CD4-positive, alpha-beta memory T cell (primary cell): ENCODE results near the gene WDR93. TPM values are rescaled to one million over a fixed set of nuclear protein-coding genes. Genes with fewer than 3 reads are reported as not detected.

Experiments used
- CTCF ChIA-PET: fragments of 350-600 bp; sonication (Branson Sonifier 250); formaldehyde crosslinking; loops from one replicate; lab custom pipeline; 2021; ENCODE audit warnings: inconsistent platforms; ENCODE audit not compliant: partially characterized antibody; lab: Charles Lee
- POLR2A ChIA-PET: fragments of 350-600 bp; sonication (Branson Sonifier 250); formaldehyde crosslinking; loops from one replicate; lab custom pipeline; 2021; ENCODE audit not compliant: partially characterized antibody; lab: Charles Lee
- DNase-seq, 5 donors: peaks; one replicate each; pipeline versions ENCODE4 v3.0.0 to v3.0.0-alpha.2; 2020 to 2022; ENCODE audit warnings: mixed read lengths in 1 of 5
- H3K27ac ChIP-seq: one replicate; pipeline ENCODE4 v1.7.0; 2013; ENCODE audit warnings: low read depth, low read length
- H3K27me3 ChIP-seq: 2 replicates; pipeline ENCODE4 v1.7.0; 2013; ENCODE audit warnings: mild to moderate bottlenecking, low read length, moderate library complexity; ENCODE audit not compliant: insufficient read depth
- H3K36me3 ChIP-seq: 2 replicates; pipeline ENCODE4 v1.7.0; 2013; ENCODE audit warnings: mild to moderate bottlenecking, low read length, moderate library complexity; ENCODE audit not compliant: insufficient read depth
- H3K4me1 ChIP-seq: 2 replicates; pipeline ENCODE4 v1.7.0; 2013; ENCODE audit warnings: mild to moderate bottlenecking, low read length, moderate library complexity; ENCODE audit not compliant: insufficient read depth
- H3K4me3 ChIP-seq, 2 donors: one replicate each; pipeline ENCODE4 v1.7.0; 2013; ENCODE audit warnings: low read length in 2 of 2, mild to moderate bottlenecking in 1 of 2
- H3K9me3 ChIP-seq, 2 donors: one replicate each; pipeline ENCODE4 v1.7.0; 2013; ENCODE audit warnings: low read length in 2 of 2, control low read depth in 1 of 2; ENCODE audit not compliant: control insufficient read depth in 1 of 2
- H3K27ac Mint-ChIP-seq, 7 donors: one replicate each; pipeline ENCODE4 v1.8.0; 2020 to 2021; ENCODE audit warnings: mixed read lengths in 7 of 7, mild to moderate bottlenecking in 6 of 7, inconsistent platforms in 3 of 7, moderate library complexity in 3 of 7
- H3K27me3 Mint-ChIP-seq, 2 donors: one replicate each; pipeline ENCODE4 v1.8.0; 2020 to 2021; ENCODE audit warnings: mixed read lengths in 2 of 2
- H3K36me3 Mint-ChIP-seq, 2 donors: one replicate each; pipeline ENCODE4 v1.8.0; 2020 to 2021; ENCODE audit warnings: mixed read lengths in 2 of 2, inconsistent platforms in 1 of 2, mild to moderate bottlenecking in 1 of 2
- H3K4me1 Mint-ChIP-seq, 4 donors: one replicate each; pipeline ENCODE4 v1.8.0; 2020 to 2021; ENCODE audit warnings: mixed read lengths in 4 of 4, mild to moderate bottlenecking in 1 of 4
- H3K4me3 Mint-ChIP-seq, 8 donors: one replicate each; pipeline ENCODE4 v1.8.0; 2020 to 2021; ENCODE audit warnings: mixed read lengths in 8 of 8, mild to moderate bottlenecking in 7 of 8, moderate library complexity in 6 of 8, inconsistent platforms in 3 of 8
- H3K9me3 Mint-ChIP-seq, 8 donors: one replicate each; pipeline ENCODE4 v1.8.0; 2020 to 2021; ENCODE audit warnings: mixed read lengths in 8 of 8, mild to moderate bottlenecking in 5 of 8, inconsistent platforms in 3 of 8, moderate library complexity in 1 of 8
- intact Hi-C: fragments of 100-400 bp; cut with micrococcal nuclease; formaldehyde crosslinking; loops from one replicate; pipeline ENCODE4 v1.15.1; 2023
- polyA plus RNA-seq, 2 donors: library from polyadenylated mRNA; unstranded; fragments of 300-500 nt; fragmentation: Illumina TruSeq; gene quantifications; one replicate each; pipeline ENCODE4 v1.2.3, GENCODE V29; 2021
- total RNA-seq, 2 experiments: library from RNA; stranded (reverse); gene quantifications; one replicate each; pipeline ENCODE4 v1.2.3, GENCODE V29; 2021

WDR93 gene
- total and polyA plus RNA-seq, 4 experiments from 2014 or later = not detected

DNA sequence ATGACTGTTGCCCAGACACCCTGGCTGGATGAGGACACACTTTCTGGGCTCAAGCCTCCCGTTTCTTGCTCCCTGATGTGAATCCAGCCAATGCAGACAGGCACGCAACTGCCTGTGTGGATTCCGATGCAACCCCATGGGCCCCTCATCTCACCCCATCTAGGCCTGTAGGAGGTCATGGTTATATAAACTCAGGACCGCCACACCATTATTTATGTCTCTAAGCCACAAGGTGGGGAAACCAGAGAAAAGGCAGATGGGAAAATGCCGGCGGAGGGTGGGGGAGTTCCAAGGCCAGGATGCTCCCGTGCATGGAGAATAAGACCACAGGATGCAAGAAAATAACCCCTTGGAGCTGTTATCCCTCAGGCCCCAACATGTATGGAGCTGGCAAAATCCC is 58.4 kb downstream of the WDR93 start:
- DNase-seq = no peak
- H3K36me3 ChIP-seq = no peaks in the 10 kb centered on the region
- ChIA-PET POLR2A (interaction anchor here (1.7 kb wide), 1 partner anchor 9 kb away, joined by 5 read pairs; no protein-coding TSS in a partner anchor), CTCF (interaction anchor here (0.9 to 3.4 kb wide), 2 partner anchors 9 to 126 kb away, joined by 5 to 15 read pairs; no protein-coding TSS in a partner anchor)
- peaks cover 5% of the 10 kb centered on the region in 2 donors for H3K27me3 Mint-ChIP-seq
- H3K4me1 Mint-ChIP-seq = peaks cover 0 to 6% (median 0%) of the 10 kb centered on the region in 4 donors
- H3K27ac Mint-ChIP-seq = no peak overlapping the region
- H3K4me1 ChIP-seq = peaks cover 9% of the 10 kb centered on the region
- no peaks in the 10 kb centered on the region for H3K36me3 Mint-ChIP-seq
- no peaks in the 10 kb centered on the region for H3K27me3 ChIP-seq
- no peak overlapping the region for H3K27ac ChIP-seq
- no peak overlapping the region for H3K4me3 ChIP-seq
- H3K9me3 ChIP-seq = no peaks in the 10 kb centered on the region
- intact Hi-C loops = no loop called here
- H3K4me3 Mint-ChIP-seq = peak overlapping the region in 6 of 8 donors; percentile 48 to 81 (median 68)
- H3K9me3 Mint-ChIP-seq = no peaks in the 10 kb centered on the region

DNA sequence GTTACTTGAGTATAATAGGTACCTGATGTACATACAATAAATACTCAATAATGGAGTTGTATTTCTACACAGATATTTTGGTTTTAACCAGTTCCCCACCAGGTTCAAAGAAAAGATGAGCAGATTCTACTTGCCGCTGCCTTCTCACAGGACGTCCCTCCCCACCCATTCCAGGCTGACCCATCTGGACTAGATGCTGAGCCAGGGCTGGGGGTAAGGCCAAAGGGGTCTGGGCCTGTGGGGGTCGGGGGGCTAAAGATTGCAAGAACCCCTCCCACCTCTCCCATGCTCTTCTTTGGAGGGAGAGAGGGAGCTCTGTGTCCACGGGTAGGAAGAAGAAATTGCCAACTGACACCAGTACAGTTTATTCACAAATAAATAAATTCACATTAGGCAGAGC is 58.9 kb downstream of the WDR93 start:
- Mint-ChIP-seq H3K4me1 (peaks cover 0 to 6% (median 0%) of the 10 kb centered on the region in 4 donors), H3K27ac (peak overlapping the region in 1 of 7 donors; percentile 27), H3K9me3 (no peaks in the 10 kb centered on the region), H3K27me3 (peaks cover 5% of the 10 kb centered on the region in 2 donors), H3K4me3 (peak overlapping the region; percentile 67 to 81 (median 74)), H3K36me3 (no peaks in the 10 kb centered on the region)
- DNase-seq = no peak
- ChIA-PET POLR2A (interaction anchor here (1.7 kb wide), 1 partner anchor 9 kb away, joined by 5 read pairs; no protein-coding TSS in a partner anchor), CTCF (interaction anchor here (1.0 to 3.4 kb wide), 3 partner anchors 9 to 125 kb away, joined by 3 to 15 read pairs (median 8); no protein-coding TSS in a partner anchor)
- Histone ChIP-seq H3K27me3 (no peaks in the 10 kb centered on the region), H3K27ac (no peak overlapping the region), H3K36me3 (no peaks in the 10 kb centered on the region), H3K9me3 (no peaks in the 10 kb centered on the region), H3K4me3 (no peak overlapping the region), H3K4me1 (peaks cover 9% of the 10 kb centered on the region)
- intact Hi-C loops = no loop called here

DNA sequence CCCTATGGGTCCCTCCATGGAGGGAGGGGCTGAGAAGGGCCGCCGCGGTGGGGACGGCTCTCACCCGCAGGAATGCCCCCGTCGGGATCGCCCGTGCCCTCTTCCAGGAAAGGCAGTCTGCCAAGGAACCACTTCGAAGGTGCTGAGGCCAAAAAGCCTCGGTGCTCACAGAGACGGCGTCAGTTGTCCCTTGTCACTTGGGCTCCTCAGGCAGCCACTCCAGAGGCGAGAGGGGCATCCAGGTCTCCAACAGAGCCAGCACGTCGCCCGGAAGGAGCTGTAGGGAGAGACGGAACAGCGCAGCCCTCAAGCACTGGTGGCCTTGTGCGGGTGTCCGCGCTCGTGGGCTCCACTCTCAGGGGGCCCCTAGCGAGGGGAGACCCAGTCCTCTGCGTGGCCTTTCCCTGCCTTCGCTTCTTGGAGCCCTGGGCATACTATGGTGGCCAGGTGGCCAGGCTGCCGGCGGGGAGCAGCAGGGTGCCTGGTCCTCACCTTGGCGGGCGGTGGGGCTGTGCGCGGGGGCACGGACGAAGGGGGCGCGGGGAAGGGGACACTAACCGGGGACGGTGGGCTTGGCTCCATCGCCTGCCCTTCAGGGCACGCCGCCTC is 59.4 kb downstream of the WDR93 start:
- Mint-ChIP-seq H3K4me1 (peaks cover 0 to 6% (median 0%) of the 10 kb centered on the region in 4 donors), H3K27me3 (peaks cover 3 to 5% of the 10 kb centered on the region in 2 donors), H3K36me3 (no peaks in the 10 kb centered on the region), H3K27ac (no peak overlapping the region), H3K4me3 (peak overlapping the region; percentile 68 to 81 (median 74)), H3K9me3 (no peaks in the 10 kb centered on the region)
- peak overlapping the region in 1 of 2 donors; percentile 58 for H3K4me3 ChIP-seq
- no peak for DNase-seq
- no peak overlapping the region for H3K27ac ChIP-seq
- peaks cover 9% of the 10 kb centered on the region for H3K4me1 ChIP-seq
- POLR2A ChIA-PET = interaction anchor here (1.3 to 1.7 kb wide), 2 partner anchors 10 to 516 kb away, joined by 4 to 5 read pairs; no protein-coding TSS in a partner anchor
- H3K9me3 ChIP-seq = no peaks in the 10 kb centered on the region
- no peaks in the 10 kb centered on the region for H3K27me3 ChIP-seq
- no peaks in the 10 kb centered on the region for H3K36me3 ChIP-seq
- CTCF ChIA-PET = interaction anchor here (0.9 to 3.4 kb wide), 4 partner anchors 10 to 125 kb away, joined by 3 to 15 read pairs (median 6); no protein-coding TSS in a partner anchor
- intact Hi-C loops = no loop called here

DNA sequence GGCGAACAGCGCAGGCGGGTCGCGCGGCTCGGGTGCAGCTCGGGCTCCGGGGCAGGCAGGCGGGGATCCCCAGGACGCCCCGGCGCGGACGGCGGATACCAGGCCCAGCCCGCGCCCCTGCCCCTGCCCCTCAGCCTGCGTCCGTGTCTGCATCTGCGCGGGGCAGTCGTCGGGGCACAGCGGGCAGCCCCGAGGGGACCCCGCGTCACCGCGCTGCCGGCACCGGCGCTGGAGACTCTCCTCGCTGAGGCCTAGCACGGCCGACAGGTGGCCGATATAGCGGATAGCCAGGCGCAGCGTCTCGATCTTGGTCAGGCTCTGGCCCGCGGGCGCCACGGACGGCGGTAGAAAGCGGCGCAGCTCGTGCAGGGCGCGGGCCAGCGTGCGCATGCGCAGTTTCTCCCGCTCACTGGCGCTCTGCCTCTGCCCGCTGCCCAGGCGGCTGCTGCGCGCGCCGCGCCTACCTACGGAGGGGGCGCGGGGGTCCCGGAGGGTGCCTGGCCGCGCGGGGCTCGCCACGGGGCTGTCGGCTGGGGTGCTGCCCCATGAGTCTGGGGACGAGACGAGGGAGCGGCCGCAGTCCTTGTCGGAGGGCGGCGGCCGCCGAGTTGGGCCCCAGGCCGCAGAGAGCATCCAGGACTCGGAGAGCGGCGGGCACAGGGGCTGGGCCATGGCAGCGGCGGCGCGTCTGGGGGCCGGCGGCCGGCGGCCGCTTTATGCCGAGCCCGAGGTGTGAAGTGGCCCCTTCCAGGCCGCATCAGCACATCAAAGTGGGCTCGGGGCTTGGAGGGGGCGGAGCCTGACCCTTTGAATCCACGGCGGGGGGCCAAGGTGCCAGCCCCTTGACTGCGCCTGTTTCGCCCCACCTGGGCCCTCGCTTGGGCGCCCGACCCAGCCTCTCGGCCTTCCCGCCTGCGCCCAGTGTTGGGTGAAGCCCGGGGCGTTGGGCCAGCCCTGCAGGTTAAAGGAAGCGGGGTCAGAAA is 60.2 kb downstream of the WDR93 start, which contains the start of gene MESP1:
Gene MESP1 (minus strand): TSS at position 690 of the 983 bp plus-strand sequence. CDS start 18 bp downstream, at position 672.
- peak within 1 kb of the TSS in 1 of 7 donors; percentile 35 for H3K27ac Mint-ChIP-seq
- no peaks in the 10 kb centered on the region for H3K27me3 ChIP-seq
- H3K27me3 Mint-ChIP-seq = peaks cover 3 to 8% of the 10 kb centered on the region in 2 donors
- peaks cover 0 to 6% (median 0%) of the 10 kb centered on the region in 4 donors for H3K4me1 Mint-ChIP-seq
- peak within 1 kb of the TSS; percentile 68 to 83 (median 76) for H3K4me3 Mint-ChIP-seq
- peak within 1 kb of the TSS in 1 of 2 donors; percentile 58 for H3K4me3 ChIP-seq
- intact Hi-C loops = no loop called here
- DNase-seq = peak; percentile 80 to 86 (median 86)
- no peaks in the 10 kb centered on the region for H3K9me3 Mint-ChIP-seq
- ChIA-PET POLR2A (interaction anchor here (1.3 to 1.7 kb wide), 2 partner anchors 11 to 515 kb away, joined by 4 to 5 read pairs; no protein-coding TSS in a partner anchor), CTCF (interaction anchor here (0.7 to 3.4 kb wide), 6 partner anchors 10 to 124 kb away, joined by 3 to 15 read pairs (median 4); no protein-coding TSS in a partner anchor)
- H3K27ac ChIP-seq = peak within 1 kb of the TSS; percentile 27
- H3K9me3 ChIP-seq = no peaks in the 10 kb centered on the region
- H3K36me3 Mint-ChIP-seq = no peaks in the 10 kb centered on the region
- peaks cover 9% of the 10 kb centered on the region for H3K4me1 ChIP-seq
- no peaks in the 10 kb centered on the region for H3K36me3 ChIP-seq

DNA sequence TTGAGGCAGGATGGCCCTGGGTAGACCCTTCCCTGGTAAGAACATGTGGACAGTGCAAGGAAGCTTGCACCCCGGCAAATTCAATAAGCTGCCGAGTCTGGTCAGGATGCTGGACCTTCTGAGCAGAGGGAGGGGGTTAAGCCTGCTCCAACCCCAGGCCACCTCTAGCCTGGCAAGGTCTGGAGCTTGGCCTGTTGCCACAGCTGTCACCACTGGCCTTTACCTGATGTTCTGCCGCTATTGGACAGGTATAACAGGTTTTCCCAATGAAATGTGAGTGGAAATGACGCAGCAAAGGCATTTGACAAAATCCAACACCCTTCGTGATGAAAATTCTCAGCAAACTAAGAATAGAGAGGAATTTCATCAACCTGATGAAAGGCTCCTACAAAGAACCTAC is 61.1 kb downstream of the WDR93 start:
- peak overlapping the region in 7 of 8 donors; percentile 15 to 71 (median 57) for H3K4me3 Mint-ChIP-seq
- Histone ChIP-seq H3K4me1 (peaks cover 9% of the 10 kb centered on the region), H3K9me3 (no peaks in the 10 kb centered on the region), H3K36me3 (no peaks in the 10 kb centered on the region), H3K4me3 (no peak overlapping the region), H3K27ac (no peak overlapping the region), H3K27me3 (no peaks in the 10 kb centered on the region)
- no peak overlapping the region for H3K27ac Mint-ChIP-seq
- ChIA-PET CTCF (interaction anchor here (2.1 to 3.4 kb wide), 2 partner anchors 11 to 13 kb away, joined by 5 to 15 read pairs; no protein-coding TSS in a partner anchor), POLR2A (no interaction called here)
- H3K27me3 Mint-ChIP-seq = peaks cover 3 to 8% of the 10 kb centered on the region in 2 donors
- H3K4me1 Mint-ChIP-seq = peaks cover 0 to 6% (median 0%) of the 10 kb centered on the region in 4 donors
- no peak for DNase-seq
- no peaks in the 10 kb centered on the region for H3K9me3 Mint-ChIP-seq
- intact Hi-C loops = no loop called here
- no peaks in the 10 kb centered on the region for H3K36me3 Mint-ChIP-seq

DNA sequence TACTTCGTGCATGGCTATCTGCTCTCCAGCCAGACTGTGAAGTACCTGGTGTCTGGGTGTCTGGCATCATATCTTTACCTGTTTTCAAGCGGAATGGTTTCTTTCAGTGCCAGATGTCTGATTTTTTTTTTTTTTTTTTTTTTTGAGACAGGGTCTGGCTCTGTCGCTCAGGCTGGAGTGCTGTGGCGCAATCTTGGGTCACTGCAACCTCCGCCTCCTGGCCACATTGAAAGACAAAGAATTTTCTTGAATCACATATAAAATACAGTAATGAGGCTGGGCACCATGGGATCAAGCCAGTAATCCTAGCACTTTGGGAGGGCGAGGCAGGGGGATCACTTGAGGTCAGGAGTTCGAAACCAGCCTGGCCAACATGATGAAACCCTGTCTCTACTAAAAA is 63.2 kb downstream of the WDR93 start:
- POLR2A ChIA-PET = no interaction called here
- no peak overlapping the region for H3K4me3 Mint-ChIP-seq
- H3K36me3 Mint-ChIP-seq = no peaks in the 10 kb centered on the region

More for the DNA sequence above, 63.2 kb downstream of the WDR93 start:
- Mint-ChIP-seq H3K9me3 (no peaks in the 10 kb centered on the region), H3K4me1 (peaks cover 0 to 6% (median 0%) of the 10 kb centered on the region in 4 donors), H3K27ac (no peak overlapping the region), H3K27me3 (peaks cover 2 to 11% of the 10 kb centered on the region in 2 donors)
- no peaks in the 10 kb centered on the region for H3K27me3 ChIP-seq
- CTCF ChIA-PET = interaction anchor here (0.7 to 2.8 kb wide), 3 partner anchors 7 to 95 kb away, joined by 4 to 14 read pairs (median 5); no protein-coding TSS in a partner anchor
- intact Hi-C loops = no loop called here
- no peaks in the 10 kb centered on the region for H3K9me3 ChIP-seq
- no peaks in the 10 kb centered on the region for H3K36me3 ChIP-seq
- H3K27ac ChIP-seq = no peak overlapping the region
- no peak for DNase-seq
- H3K4me3 ChIP-seq = no peak overlapping the region
- H3K4me1 ChIP-seq = peaks cover 9% of the 10 kb centered on the region
